ENCODE data around the gene RAB31.
A peak's percentile ranks its signal among the peaks of the same experiment; 100 is the strongest.

The RAB31 gene

DNA sequence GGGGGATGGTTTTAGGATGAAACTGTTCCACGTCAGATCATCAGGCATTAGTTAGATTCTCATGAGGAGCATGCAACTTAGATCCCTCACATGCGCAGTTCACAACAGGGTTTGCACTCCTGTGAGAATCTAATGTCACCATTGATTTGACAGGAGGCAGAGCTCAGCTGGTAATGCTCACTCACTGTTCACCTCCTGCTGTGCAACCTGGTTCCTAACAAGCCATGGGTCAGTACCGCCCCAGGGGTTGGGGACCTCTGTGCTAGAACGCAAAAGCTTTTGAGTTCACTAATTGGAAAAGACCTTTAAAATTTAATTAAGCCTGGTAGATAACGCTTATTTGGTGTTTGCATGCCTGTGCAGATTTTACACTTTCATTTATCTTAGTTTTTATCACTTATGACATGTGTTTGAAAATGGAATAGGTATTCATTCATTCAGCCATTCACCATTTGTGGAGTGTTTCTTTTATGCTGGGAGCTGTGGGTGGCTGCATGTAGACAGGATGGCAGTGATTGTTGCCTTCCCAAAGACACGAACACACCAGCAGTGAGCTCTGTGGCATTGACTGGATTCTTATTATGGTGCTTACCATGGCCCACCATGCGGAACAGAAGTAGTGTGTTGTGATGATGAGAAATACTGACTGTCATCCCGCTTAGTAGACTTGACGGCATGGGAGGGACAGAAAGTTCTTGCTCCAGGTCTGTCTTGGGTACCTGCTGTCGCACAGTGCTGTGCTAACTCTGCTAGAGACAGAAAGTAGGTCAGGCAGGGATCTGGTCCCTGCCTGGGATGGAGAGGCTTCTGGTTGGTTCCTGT, 6.4 kb downstream of the RAB31 start:
- Mint-ChIP-seq H3K27me3 (peaks cover 63% of the 10 kb centered on the region), H3K9me3 (no peaks in the 10 kb centered on the region), H3K4me3 (no peak overlapping the region), H3K4me1 (peaks cover 19% of the 10 kb centered on the region), H3K27ac (no peak overlapping the region), H3K36me3 (ENCODE audit: low read depth) (no peaks in the 10 kb centered on the region)
- DNase-seq: no peak
- ATAC-seq: no peak

GRCh38 chr18:9715088-9715343, 6.9 kb downstream of the RAB31 start:
- ATAC-seq: no peak
- Mint-ChIP-seq H3K27me3 (peaks cover 58% of the 10 kb centered on the region), H3K27ac (no peak overlapping the region), H3K9me3 (no peaks in the 10 kb centered on the region), H3K4me3 (no peak overlapping the region), H3K4me1 (peaks cover 15% of the 10 kb centered on the region), H3K36me3 (ENCODE audit: low read depth) (no peaks in the 10 kb centered on the region)
- DNase-seq: no peak

DNA sequence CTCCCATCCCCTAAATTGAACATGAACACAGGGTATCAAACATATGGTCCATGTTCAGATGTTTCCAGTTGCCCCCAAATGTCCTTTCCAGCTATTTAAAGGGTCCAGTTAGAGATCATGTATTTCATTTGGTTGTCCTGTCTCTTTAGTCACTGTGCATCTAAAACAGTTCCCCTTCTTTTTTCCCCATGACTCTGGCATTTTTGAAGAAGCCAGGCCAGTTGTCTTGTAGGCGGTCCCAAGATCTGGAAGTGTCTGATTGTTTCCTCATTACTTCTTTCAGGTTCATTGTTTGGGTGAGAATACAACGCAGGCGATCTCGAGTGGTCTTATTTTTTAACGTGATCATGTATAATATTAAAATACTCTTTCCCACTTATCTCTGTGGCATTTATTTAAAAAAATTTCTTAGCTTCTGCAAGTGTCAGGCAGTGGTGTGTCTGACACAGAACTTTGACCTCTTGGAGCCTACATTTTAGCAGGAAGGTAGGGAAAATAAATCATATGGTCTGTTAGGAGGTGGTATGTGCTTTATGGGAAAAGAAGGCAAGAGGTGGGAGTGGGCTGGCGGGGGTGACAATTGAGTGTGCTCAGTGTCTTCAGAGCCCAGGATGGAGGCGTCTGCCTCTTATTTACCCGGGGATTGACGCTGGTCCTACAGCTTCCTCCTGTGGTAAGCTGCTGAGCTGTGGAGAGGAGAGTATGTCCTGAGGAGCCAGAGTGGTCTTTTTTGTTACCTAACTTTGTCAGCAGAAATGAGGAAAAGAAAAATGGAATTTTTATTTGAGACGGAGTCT, 8.1 kb downstream of the RAB31 start:
- Mint-ChIP-seq H3K27me3 (peaks cover 52% of the 10 kb centered on the region), H3K4me3 (no peak overlapping the region), H3K36me3 (ENCODE audit: low read depth) (no peaks in the 10 kb centered on the region), H3K9me3 (no peaks in the 10 kb centered on the region), H3K27ac (no peak overlapping the region), H3K4me1 (peaks cover 8% of the 10 kb centered on the region)
- DNase-seq (no peak), ATAC-seq (no peak)

GRCh38 chr18:9716780-9717563, 8.9 kb downstream of the RAB31 start:
- Mint-ChIP-seq H3K27me3 (peaks cover 52% of the 10 kb centered on the region), H3K4me3 (no peak overlapping the region), H3K27ac (no peak overlapping the region), H3K9me3 (no peaks in the 10 kb centered on the region), H3K36me3 (ENCODE audit: low read depth) (no peaks in the 10 kb centered on the region), H3K4me1 (peaks cover 4% of the 10 kb centered on the region)
- no peak for ATAC-seq
- DNase-seq: no peak

DNA sequence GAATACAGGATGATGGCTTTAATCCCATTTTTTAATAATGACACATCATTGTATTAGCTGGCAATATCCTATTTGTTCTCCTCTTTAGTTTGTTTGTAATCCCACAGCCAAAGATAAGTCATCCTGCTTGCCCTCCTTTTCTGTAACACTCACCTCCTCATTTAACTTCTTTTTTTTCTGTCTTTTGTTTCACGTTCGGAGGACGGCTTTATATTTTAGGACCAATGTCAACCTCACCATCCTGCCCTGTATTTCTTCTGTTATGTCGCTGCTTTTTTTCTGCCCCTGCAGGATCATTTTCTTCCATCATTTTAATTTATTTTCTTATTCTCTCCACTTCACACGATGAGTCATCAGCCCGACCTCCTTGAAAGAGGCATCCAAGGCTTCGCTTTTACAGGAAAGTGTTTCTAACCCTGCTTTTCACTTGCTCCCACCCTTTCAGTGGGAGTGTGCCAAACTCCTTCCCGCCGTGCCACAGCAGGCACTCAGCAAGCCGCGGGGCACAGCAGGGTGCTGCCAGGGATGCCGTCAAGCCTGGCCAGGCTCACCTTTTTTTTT, 11.4 kb downstream of the RAB31 start:
- H3K36me3 Mint-ChIP-seq (ENCODE audit: low read depth): no peaks in the 10 kb centered on the region
- no peaks in the 10 kb centered on the region for H3K9me3 Mint-ChIP-seq
- no peak overlapping the region for H3K27ac Mint-ChIP-seq
- H3K27me3 Mint-ChIP-seq: peaks cover 31% of the 10 kb centered on the region
- DNase-seq (no peak), ATAC-seq (no peak)
- H3K4me3 Mint-ChIP-seq: no peak overlapping the region
- H3K4me1 Mint-ChIP-seq: no peaks in the 10 kb centered on the region

DNA sequence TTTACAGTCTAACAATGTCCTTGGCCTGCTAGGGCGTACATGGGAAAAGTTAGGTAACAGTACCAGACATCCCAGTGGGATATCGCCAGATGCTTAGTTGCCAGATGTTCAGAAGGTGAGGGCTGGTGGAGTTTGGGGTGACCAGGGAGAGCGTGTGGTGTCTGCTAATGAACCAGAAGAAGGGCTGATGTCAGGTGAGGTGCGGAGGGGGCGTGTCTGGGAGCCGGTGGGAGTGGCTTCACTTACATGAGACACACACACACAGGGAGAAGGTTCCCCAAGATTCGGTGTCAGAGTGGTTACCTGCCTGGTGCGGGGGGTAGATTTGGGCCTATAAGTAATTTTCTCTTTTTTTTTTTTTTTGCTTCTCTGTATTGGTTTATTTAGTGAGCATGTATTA, 12.2 kb downstream of the RAB31 start:
- H3K9me3 Mint-ChIP-seq: no peaks in the 10 kb centered on the region
- H3K4me3 Mint-ChIP-seq: no peak overlapping the region
- no peak overlapping the region for H3K27ac Mint-ChIP-seq
- no peak for DNase-seq
- H3K4me1 Mint-ChIP-seq: no peaks in the 10 kb centered on the region
- H3K27me3 Mint-ChIP-seq: peaks cover 26% of the 10 kb centered on the region
- H3K36me3 Mint-ChIP-seq (ENCODE audit: low read depth): no peaks in the 10 kb centered on the region
- ATAC-seq: no peak

DNA sequence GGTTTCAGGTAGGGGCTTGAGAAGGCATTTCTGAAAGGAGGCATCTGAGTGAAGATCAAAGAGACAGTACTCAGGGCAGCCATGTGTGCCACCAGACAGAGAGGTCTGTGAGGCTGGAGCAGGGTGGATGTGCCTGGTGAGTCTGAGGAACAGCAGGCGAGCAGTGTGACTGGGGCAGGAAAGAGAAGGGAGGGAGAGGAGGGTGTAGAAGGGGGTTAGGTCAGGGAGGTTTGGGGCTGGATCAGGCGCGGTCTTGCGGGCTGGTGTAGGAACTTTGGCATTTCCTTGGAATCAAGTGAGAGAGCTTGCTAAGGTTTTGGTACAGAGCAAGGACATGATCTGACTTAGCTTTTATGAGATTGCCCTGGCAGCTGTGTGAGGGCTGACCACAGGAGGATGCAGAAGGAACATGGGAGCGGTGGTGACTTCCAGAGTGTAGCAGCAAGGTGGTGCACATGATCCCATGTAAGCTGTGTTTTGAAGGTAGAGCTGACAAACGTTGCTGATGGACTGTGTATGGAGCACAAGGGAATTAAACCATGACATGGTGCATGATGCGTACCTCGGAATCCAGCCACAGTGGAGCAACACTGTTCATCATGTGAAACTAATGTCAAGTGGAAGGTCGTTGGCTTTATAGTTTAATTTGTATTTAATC, 13.9 kb downstream of the RAB31 start:
- Mint-ChIP-seq H3K27ac (no peak overlapping the region), H3K36me3 (ENCODE audit: low read depth) (no peaks in the 10 kb centered on the region), H3K9me3 (no peaks in the 10 kb centered on the region), H3K4me3 (no peak overlapping the region), H3K4me1 (no peaks in the 10 kb centered on the region), H3K27me3 (peaks cover 20% of the 10 kb centered on the region)
- DNase-seq: no peak
- ATAC-seq: no peak

GRCh38 chr18:9722691-9723090, 14.6 kb downstream of the RAB31 start:
- Mint-ChIP-seq H3K27ac (no peak overlapping the region), H3K36me3 (ENCODE audit: low read depth) (no peaks in the 10 kb centered on the region), H3K4me1 (no peaks in the 10 kb centered on the region), H3K27me3 (peaks cover 15% of the 10 kb centered on the region), H3K4me3 (no peak overlapping the region), H3K9me3 (no peaks in the 10 kb centered on the region)
- ATAC-seq (peak; percentile 40), DNase-seq (no peak)

DNA sequence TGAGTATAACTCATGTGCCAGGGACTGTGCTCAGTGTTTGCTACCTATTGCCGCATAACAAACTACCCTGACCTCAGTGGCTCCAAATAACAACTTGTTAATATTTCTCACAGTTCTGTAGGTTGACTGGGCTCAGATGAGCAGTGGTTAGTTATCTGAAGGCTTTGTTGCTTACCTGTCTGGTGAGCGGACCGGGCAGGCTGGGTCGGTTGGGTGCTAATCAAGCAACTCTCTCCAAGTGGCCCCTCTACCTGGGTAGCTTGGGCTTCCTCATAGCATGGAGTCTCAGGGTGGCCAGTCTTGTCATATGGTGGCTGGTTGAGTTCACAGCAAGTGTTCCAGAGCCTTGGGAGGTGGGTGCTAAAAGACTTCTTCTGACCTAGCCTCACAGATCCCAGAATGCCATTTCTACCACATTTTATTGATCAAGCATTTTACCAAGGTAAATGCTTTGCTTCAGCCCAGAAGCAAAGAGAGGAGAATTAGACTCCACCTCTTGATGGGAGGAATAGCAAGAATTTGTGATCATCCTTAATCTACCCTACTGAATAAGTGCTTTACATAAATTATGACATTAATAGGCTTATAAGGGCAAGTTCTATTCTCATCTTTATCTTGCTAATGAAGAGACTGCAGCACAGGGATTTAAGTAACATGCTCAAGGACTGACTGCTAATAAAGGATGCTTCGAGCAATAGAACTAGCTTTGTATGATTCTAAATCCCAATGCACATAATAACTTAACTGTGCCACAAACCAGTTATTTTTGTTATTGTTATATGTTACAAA, 16.9 kb downstream of the RAB31 start:
- DNase-seq (no peak), ATAC-seq (no peak)
- H3K27me3 Mint-ChIP-seq: peaks cover 12% of the 10 kb centered on the region

DNA sequence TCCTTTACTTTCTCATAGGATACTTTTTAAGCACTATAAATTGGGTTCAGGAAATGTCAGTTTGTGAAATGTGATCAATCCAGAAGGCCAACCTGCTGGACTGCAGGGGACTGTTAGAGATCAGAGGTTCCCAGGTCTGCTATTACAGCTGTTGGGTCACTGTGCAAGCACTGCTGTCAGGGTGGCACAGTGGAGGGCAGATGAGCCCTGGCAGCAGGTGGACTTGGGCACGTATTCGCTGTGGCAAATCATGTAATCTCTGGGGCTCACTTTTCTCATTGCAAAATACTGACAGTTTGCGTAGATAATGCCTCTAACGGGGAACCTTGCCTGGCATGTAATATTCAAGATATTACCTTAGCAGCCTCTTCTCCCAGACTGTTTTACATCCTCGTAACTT, 18.1 kb downstream of the RAB31 start:
- Mint-ChIP-seq H3K36me3 (ENCODE audit: low read depth) (no peaks in the 10 kb centered on the region), H3K27me3 (peaks cover 9% of the 10 kb centered on the region), H3K4me1 (no peaks in the 10 kb centered on the region), H3K9me3 (no peaks in the 10 kb centered on the region), H3K4me3 (no peak overlapping the region), H3K27ac (no peak overlapping the region)
- DNase-seq (no peak), ATAC-seq (no peak)

More for the DNA sequence above, 16.9 kb downstream of the RAB31 start:
- Mint-ChIP-seq H3K36me3 (ENCODE audit: low read depth) (no peaks in the 10 kb centered on the region), H3K27ac (no peak overlapping the region), H3K4me3 (no peak overlapping the region), H3K4me1 (no peaks in the 10 kb centered on the region), H3K9me3 (no peaks in the 10 kb centered on the region)

DNA sequence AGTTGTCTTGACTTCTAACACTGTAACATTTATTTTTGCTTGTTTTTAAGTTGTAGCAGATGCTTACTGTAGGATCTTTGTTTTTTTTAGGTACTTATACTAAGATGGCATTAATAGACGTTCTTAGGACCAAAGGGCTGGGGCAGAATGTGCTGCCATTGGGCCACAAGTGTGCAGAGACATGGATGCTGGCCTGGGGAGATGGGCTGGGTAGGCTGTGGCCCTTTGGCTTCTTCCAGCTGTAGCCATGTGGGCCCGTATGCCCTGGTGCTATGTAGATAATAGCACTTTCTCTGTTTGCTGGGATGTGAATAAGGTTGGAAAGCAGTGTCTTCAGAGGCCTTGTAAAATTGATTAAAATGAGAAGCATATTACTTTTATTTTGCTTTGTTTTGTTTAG, 18.8 kb downstream of the RAB31 start:
- H3K27me3 Mint-ChIP-seq: peaks cover 8% of the 10 kb centered on the region

DNA sequence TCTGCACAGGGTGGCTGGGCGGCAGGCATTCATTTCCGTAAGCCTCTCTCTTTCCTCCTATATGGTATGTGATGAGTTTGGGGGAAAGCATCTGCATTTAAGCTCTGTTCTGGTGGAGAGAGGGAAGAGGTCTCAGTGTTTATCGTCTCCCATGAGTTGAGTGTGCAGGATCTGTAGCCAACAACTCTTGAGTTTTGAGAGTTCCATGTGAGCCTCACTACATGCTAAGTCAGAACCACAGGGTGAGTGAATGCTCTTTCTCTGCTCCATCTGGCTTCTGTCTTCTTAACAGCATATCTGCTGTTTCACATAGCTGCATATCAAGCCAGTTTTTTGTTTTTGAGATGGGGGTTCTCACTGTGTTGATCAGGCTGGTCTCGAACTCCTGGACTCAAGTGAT, 22.7 kb downstream of the RAB31 start:
- Mint-ChIP-seq H3K9me3 (no peaks in the 10 kb centered on the region), H3K27ac (no peak overlapping the region), H3K4me1 (peaks cover 5% of the 10 kb centered on the region), H3K4me3 (no peak overlapping the region), H3K27me3 (peaks cover 12% of the 10 kb centered on the region), H3K36me3 (ENCODE audit: low read depth) (no peaks in the 10 kb centered on the region)
- ATAC-seq (no peak), DNase-seq (no peak)

More for the DNA sequence above, 18.8 kb downstream of the RAB31 start:
- Mint-ChIP-seq H3K36me3 (ENCODE audit: low read depth) (no peaks in the 10 kb centered on the region), H3K4me1 (no peaks in the 10 kb centered on the region), H3K27ac (no peak overlapping the region), H3K9me3 (no peaks in the 10 kb centered on the region), H3K4me3 (no peak overlapping the region)
- DNase-seq (no peak), ATAC-seq (no peak)

GRCh38 chr18:9731380-9731779, 23.3 kb downstream of the RAB31 start:
- no peaks in the 10 kb centered on the region for H3K9me3 Mint-ChIP-seq
- ATAC-seq (no peak), DNase-seq (no peak)
- no peaks in the 10 kb centered on the region for H3K36me3 Mint-ChIP-seq (ENCODE audit: low read depth)
- peaks cover 5% of the 10 kb centered on the region for H3K4me1 Mint-ChIP-seq
- H3K27me3 Mint-ChIP-seq: peaks cover 10% of the 10 kb centered on the region
- H3K27ac Mint-ChIP-seq: no peak overlapping the region
- no peak overlapping the region for H3K4me3 Mint-ChIP-seq

DNA sequence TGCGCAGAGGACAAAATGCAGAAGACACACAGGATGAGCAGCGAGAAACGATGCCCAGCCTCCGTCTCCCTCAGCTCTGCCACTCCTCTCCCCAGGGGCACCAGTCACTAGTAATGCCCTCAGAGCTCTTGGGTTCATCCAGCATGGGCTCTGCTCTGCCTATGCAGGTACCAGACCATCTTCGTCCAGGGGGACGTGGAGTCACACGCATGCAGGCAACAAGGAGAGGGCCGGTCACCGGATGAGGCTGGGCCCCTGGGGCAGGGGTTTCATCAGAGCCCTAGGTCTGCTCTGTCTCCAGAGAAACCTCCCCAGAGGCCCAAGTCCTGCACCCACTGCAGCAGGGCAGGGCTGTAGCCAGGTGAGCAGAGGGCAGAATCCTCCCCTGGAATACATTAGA, 23.9 kb downstream of the RAB31 start:
- Mint-ChIP-seq H3K36me3 (ENCODE audit: low read depth) (no peaks in the 10 kb centered on the region), H3K27ac (no peak overlapping the region), H3K9me3 (no peaks in the 10 kb centered on the region), H3K27me3 (peaks cover 10% of the 10 kb centered on the region), H3K4me1 (peaks cover 5% of the 10 kb centered on the region), H3K4me3 (no peak overlapping the region)
- ATAC-seq (no peak), DNase-seq (no peak)

All from activated naive CD8-positive, alpha-beta T cell treated with anti-CD3 and anti-CD28 coated beads, Interleukin-2, amount 50 U/mL, for 24 hours (primary cell).